ENCODE measurements around the gene LINC01488.

LINC01488 gene

GRCh38 chr11:69475866-69476471 is 5.5 kb upstream of the LINC01488 start:
- H3K4me3 ChIP-seq (ENCODE audit: low read length): no peak overlapping the region
- peaks cover 57% of the 10 kb centered on the region for H3K27me3 ChIP-seq (ENCODE audit: insufficient read depth, low read length)
- no peaks in the 10 kb centered on the region for H3K9me3 ChIP-seq (ENCODE audit: insufficient read depth, low read depth, low read length)
- no peak overlapping the region for H3K9ac ChIP-seq (ENCODE audit: low read depth, low read length)
- H3K36me3 ChIP-seq (ENCODE audit: insufficient read depth, low read depth, low read length): no peaks in the 10 kb centered on the region
- peaks cover 8% of the 10 kb centered on the region; the same call in 1 of the 2 replicates for H3K4me1 ChIP-seq (ENCODE audit: insufficient read depth, low read length)
- no peak overlapping the region for H3K27ac ChIP-seq (ENCODE audit: low read length)

GRCh38 chr11:69476509-69476961 is 4.9 kb upstream of the LINC01488 start:
- no peak overlapping the region for H3K9ac ChIP-seq (ENCODE audit: low read depth, low read length)
- H3K4me3 ChIP-seq (ENCODE audit: low read length): no peak overlapping the region
- H3K36me3 ChIP-seq (ENCODE audit: insufficient read depth, low read depth, low read length): no peaks in the 10 kb centered on the region
- no peaks in the 10 kb centered on the region for H3K9me3 ChIP-seq (ENCODE audit: insufficient read depth, low read depth, low read length)
- peaks cover 8% of the 10 kb centered on the region; the same call in 1 of the 2 replicates for H3K4me1 ChIP-seq (ENCODE audit: insufficient read depth, low read length)
- H3K27me3 ChIP-seq (ENCODE audit: insufficient read depth, low read length): peaks cover 57% of the 10 kb centered on the region
- no peak overlapping the region for H3K27ac ChIP-seq (ENCODE audit: low read length)

GRCh38 chr11:69477086-69477485 is 4.4 kb upstream of the LINC01488 start:
- Histone ChIP-seq H3K27ac (ENCODE audit: low read length) (no peak overlapping the region), H3K4me1 (ENCODE audit: insufficient read depth, low read length) (peaks cover 5% of the 10 kb centered on the region; the same call in 1 of the 2 replicates), H3K27me3 (ENCODE audit: insufficient read depth, low read length) (peaks cover 54% of the 10 kb centered on the region), H3K36me3 (ENCODE audit: insufficient read depth, low read depth, low read length) (no peaks in the 10 kb centered on the region), H3K9me3 (ENCODE audit: insufficient read depth, low read depth, low read length) (no peaks in the 10 kb centered on the region), H3K4me3 (ENCODE audit: low read length) (no peak overlapping the region), H3K9ac (ENCODE audit: low read depth, low read length) (no peak overlapping the region)

GRCh38 chr11:69479591-69480271 is 1.7 kb upstream of the LINC01488 start:
- no peak overlapping the region for H3K27ac ChIP-seq (ENCODE audit: low read length)
- H3K4me1 ChIP-seq (ENCODE audit: insufficient read depth, low read length): peaks cover 19% of the 10 kb centered on the region
- H3K9ac ChIP-seq (ENCODE audit: low read depth, low read length): no peak overlapping the region
- peaks cover 41% of the 10 kb centered on the region for H3K27me3 ChIP-seq (ENCODE audit: insufficient read depth, low read length)
- H3K4me3 ChIP-seq (ENCODE audit: low read length): no peak overlapping the region
- H3K9me3 ChIP-seq (ENCODE audit: insufficient read depth, low read depth, low read length): no peaks in the 10 kb centered on the region
- no peaks in the 10 kb centered on the region for H3K36me3 ChIP-seq (ENCODE audit: insufficient read depth, low read depth, low read length)

- Histone ChIP-seq H3K27me3 (ENCODE audit: insufficient read depth, low read length) (peaks cover 31% of the 10 kb centered on the region), H3K9ac (ENCODE audit: low read depth, low read length) (no peak overlapping the region), H3K27ac (ENCODE audit: low read length) (no peak overlapping the region), H3K9me3 (ENCODE audit: insufficient read depth, low read depth, low read length) (no peaks in the 10 kb centered on the region), H3K4me3 (ENCODE audit: low read length) (no peak overlapping the region), H3K36me3 (ENCODE audit: insufficient read depth, low read depth, low read length) (no peaks in the 10 kb centered on the region), H3K4me1 (ENCODE audit: insufficient read depth, low read length) (peaks cover 18% of the 10 kb centered on the region)
Observed at GRCh38 chr11:69480547-69481392, 693 bp upstream of the LINC01488 start.

- peaks cover 15% of the 10 kb centered on the region for H3K4me1 ChIP-seq (ENCODE audit: insufficient read depth, low read length)
- no peak overlapping the region for H3K4me3 ChIP-seq (ENCODE audit: low read length)
- H3K9ac ChIP-seq (ENCODE audit: low read depth, low read length): no peak overlapping the region
- no peak overlapping the region for H3K27ac ChIP-seq (ENCODE audit: low read length)
- no peaks in the 10 kb centered on the region for H3K9me3 ChIP-seq (ENCODE audit: insufficient read depth, low read depth, low read length)
- H3K27me3 ChIP-seq (ENCODE audit: insufficient read depth, low read length): peaks cover 16% of the 10 kb centered on the region
- no peaks in the 10 kb centered on the region for H3K36me3 ChIP-seq (ENCODE audit: insufficient read depth, low read depth, low read length)
Observed at GRCh38 chr11:69482322-69482721, 859 bp downstream of the LINC01488 start.

GRCh38 chr11:69483170-69483569 is 1.7 kb downstream of the LINC01488 start:
- H3K4me1 ChIP-seq (ENCODE audit: insufficient read depth, low read length): peaks cover 15% of the 10 kb centered on the region
- no peak overlapping the region for H3K27ac ChIP-seq (ENCODE audit: low read length)
- H3K9ac ChIP-seq (ENCODE audit: low read depth, low read length): no peak overlapping the region
- no peaks in the 10 kb centered on the region for H3K36me3 ChIP-seq (ENCODE audit: insufficient read depth, low read depth, low read length)
- H3K4me3 ChIP-seq (ENCODE audit: low read length): no peak overlapping the region
- H3K9me3 ChIP-seq (ENCODE audit: insufficient read depth, low read depth, low read length): no peaks in the 10 kb centered on the region
- H3K27me3 ChIP-seq (ENCODE audit: insufficient read depth, low read length): peaks cover 8% of the 10 kb centered on the region

GRCh38 chr11:69483691-69484426 is 2.4 kb downstream of the LINC01488 start:
- Histone ChIP-seq H3K9me3 (ENCODE audit: insufficient read depth, low read depth, low read length) (no peaks in the 10 kb centered on the region), H3K4me3 (ENCODE audit: low read length) (no peak overlapping the region), H3K9ac (ENCODE audit: low read depth, low read length) (no peak overlapping the region), H3K27ac (ENCODE audit: low read length) (no peak overlapping the region), H3K36me3 (ENCODE audit: insufficient read depth, low read depth, low read length) (no peaks in the 10 kb centered on the region), H3K27me3 (ENCODE audit: insufficient read depth, low read length) (peaks cover 6% of the 10 kb centered on the region; the same call in 1 of the 2 replicates), H3K4me1 (ENCODE audit: insufficient read depth, low read length) (peaks cover 15% of the 10 kb centered on the region)

- Histone ChIP-seq H3K27ac (ENCODE audit: low read length) (no peak overlapping the region), H3K9ac (ENCODE audit: low read depth, low read length) (no peak overlapping the region), H3K4me1 (ENCODE audit: insufficient read depth, low read length) (peaks cover 15% of the 10 kb centered on the region), H3K4me3 (ENCODE audit: low read length) (no peak overlapping the region), H3K36me3 (ENCODE audit: insufficient read depth, low read depth, low read length) (no peaks in the 10 kb centered on the region), H3K27me3 (ENCODE audit: insufficient read depth, low read length) (peaks cover 6% of the 10 kb centered on the region; the same call in 1 of the 2 replicates), H3K9me3 (ENCODE audit: insufficient read depth, low read depth, low read length) (no peaks in the 10 kb centered on the region)
Observed at GRCh38 chr11:69484427-69485259, 3.2 kb downstream of the LINC01488 start.

- peaks cover 15% of the 10 kb centered on the region for H3K4me1 ChIP-seq (ENCODE audit: insufficient read depth, low read length)
- H3K27me3 ChIP-seq (ENCODE audit: insufficient read depth, low read length): peaks cover 6% of the 10 kb centered on the region; the same call in 1 of the 2 replicates
- no peaks in the 10 kb centered on the region for H3K9me3 ChIP-seq (ENCODE audit: insufficient read depth, low read depth, low read length)
- no peak overlapping the region for H3K9ac ChIP-seq (ENCODE audit: low read depth, low read length)
- no peak overlapping the region for H3K4me3 ChIP-seq (ENCODE audit: low read length)
- H3K27ac ChIP-seq (ENCODE audit: low read length): no peak overlapping the region
- H3K36me3 ChIP-seq (ENCODE audit: insufficient read depth, low read depth, low read length): no peaks in the 10 kb centered on the region
Observed at GRCh38 chr11:69485337-69486041, 4.0 kb downstream of the LINC01488 start.
